ENCODE results near the gene TPD52L2.

TPD52L2 gene

DNA sequence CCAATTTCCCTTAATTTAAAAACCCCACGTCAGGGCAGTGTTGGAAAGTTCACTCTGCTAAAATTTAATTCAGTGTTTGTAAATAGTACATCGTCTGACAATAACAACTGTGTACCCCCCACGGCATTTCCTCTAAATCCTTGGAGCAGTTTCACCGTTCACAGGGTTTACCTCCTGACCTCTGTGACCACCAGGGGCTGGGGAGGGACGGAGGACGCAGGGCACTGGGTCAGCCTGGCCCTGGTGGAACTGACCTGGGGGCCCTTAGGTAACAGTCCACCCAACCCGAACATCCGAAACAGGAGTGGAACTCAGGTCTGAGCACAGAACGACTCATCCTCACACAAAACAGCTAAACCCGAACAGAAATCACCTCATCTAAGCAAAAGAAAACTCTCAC, 36.1 kb upstream of the TPD52L2 start:
- DNase-seq (ENCODE audit: low read depth in 1 of 2, low spot score in 1 of 2), result no peak
- peaks cover 29% of the 10 kb centered on the region for H3K27me3 ChIP-seq (ENCODE audit: insufficient read depth, poor library complexity, severe bottlenecking)
- TF ChIP-seq, protein P1, sequence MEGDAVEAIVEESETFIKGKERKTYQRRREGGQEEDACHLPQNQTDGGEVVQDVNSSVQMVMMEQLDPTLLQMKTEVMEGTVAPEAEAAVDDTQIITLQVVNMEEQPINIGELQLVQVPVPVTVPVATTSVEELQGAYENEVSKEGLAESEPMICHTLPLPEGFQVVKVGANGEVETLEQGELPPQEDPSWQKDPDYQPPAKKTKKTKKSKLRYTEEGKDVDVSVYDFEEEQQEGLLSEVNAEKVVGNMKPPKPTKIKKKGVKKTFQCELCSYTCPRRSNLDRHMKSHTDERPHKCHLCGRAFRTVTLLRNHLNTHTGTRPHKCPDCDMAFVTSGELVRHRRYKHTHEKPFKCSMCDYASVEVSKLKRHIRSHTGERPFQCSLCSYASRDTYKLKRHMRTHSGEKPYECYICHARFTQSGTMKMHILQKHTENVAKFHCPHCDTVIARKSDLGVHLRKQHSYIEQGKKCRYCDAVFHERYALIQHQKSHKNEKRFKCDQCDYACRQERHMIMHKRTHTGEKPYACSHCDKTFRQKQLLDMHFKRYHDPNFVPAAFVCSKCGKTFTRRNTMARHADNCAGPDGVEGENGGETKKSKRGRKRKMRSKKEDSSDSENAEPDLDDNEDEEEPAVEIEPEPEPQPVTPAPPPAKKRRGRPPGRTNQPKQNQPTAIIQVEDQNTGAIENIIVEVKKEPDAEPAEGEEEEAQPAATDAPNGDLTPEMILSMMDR (IDR thresholded peaks at IDR 0.05; ENCODE audit: insufficient read depth, low read length), result no peak
- no peak for TF ChIP-seq GABPA (IDR thresholded peaks at IDR 0.05; ENCODE audit: low read depth)
- no peak for TF ChIP-seq POLR2AphosphoS5 (IDR thresholded peaks at IDR 0.05; ENCODE audit: low read depth)
- no peak for TF ChIP-seq SPI1 (IDR thresholded peaks at IDR 0.05; ENCODE audit: borderline replicate concordance, low read depth)
- TF ChIP-seq, protein P2, sequence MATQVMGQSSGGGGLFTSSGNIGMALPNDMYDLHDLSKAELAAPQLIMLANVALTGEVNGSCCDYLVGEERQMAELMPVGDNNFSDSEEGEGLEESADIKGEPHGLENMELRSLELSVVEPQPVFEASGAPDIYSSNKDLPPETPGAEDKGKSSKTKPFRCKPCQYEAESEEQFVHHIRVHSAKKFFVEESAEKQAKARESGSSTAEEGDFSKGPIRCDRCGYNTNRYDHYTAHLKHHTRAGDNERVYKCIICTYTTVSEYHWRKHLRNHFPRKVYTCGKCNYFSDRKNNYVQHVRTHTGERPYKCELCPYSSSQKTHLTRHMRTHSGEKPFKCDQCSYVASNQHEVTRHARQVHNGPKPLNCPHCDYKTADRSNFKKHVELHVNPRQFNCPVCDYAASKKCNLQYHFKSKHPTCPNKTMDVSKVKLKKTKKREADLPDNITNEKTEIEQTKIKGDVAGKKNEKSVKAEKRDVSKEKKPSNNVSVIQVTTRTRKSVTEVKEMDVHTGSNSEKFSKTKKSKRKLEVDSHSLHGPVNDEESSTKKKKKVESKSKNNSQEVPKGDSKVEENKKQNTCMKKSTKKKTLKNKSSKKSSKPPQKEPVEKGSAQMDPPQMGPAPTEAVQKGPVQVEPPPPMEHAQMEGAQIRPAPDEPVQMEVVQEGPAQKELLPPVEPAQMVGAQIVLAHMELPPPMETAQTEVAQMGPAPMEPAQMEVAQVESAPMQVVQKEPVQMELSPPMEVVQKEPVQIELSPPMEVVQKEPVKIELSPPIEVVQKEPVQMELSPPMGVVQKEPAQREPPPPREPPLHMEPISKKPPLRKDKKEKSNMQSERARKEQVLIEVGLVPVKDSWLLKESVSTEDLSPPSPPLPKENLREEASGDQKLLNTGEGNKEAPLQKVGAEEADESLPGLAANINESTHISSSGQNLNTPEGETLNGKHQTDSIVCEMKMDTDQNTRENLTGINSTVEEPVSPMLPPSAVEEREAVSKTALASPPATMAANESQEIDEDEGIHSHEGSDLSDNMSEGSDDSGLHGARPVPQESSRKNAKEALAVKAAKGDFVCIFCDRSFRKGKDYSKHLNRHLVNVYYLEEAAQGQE (IDR thresholded peaks at IDR 0.05; ENCODE audit: insufficient replicate concordance, low read depth), result no peak
- no peak overlapping the region for H3K4me3 ChIP-seq (replicated peaks; ENCODE audit: insufficient read depth, low read length)
- H3K27ac ChIP-seq (replicated peaks), result no peak overlapping the region

DNA sequence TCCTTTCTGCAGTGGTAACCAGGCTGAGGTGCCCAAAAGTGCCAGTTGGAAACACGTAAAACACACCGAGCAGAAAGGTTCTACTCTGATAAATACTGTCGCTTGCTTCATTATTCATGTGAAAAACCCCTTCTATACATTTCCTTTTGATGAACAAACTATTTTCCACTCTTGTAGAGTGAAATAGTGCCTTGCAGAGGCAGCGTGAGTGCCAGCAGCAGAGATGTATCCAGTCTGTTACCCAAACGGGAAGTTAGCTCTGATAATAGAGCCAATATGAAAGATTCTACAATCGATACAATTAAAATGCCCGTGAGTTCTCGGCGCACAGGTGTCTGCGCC, 35.5 kb upstream of the TPD52L2 start:
- TF ChIP-seq, protein P2 (IDR thresholded peaks at IDR 0.05; ENCODE audit: insufficient replicate concordance, low read depth), result no peak
- no peak for TF ChIP-seq SPI1 (IDR thresholded peaks at IDR 0.05; ENCODE audit: borderline replicate concordance, low read depth)
- Histone ChIP-seq H3K4me3 (replicated peaks; ENCODE audit: insufficient read depth, low read length) (no peak overlapping the region), H3K27me3 (ENCODE audit: insufficient read depth, poor library complexity, severe bottlenecking) (peaks cover 29% of the 10 kb centered on the region), H3K27ac (replicated peaks) (no peak overlapping the region)
- DNase-seq (ENCODE audit: low read depth in 1 of 2, low spot score in 1 of 2), result no peak

DNA sequence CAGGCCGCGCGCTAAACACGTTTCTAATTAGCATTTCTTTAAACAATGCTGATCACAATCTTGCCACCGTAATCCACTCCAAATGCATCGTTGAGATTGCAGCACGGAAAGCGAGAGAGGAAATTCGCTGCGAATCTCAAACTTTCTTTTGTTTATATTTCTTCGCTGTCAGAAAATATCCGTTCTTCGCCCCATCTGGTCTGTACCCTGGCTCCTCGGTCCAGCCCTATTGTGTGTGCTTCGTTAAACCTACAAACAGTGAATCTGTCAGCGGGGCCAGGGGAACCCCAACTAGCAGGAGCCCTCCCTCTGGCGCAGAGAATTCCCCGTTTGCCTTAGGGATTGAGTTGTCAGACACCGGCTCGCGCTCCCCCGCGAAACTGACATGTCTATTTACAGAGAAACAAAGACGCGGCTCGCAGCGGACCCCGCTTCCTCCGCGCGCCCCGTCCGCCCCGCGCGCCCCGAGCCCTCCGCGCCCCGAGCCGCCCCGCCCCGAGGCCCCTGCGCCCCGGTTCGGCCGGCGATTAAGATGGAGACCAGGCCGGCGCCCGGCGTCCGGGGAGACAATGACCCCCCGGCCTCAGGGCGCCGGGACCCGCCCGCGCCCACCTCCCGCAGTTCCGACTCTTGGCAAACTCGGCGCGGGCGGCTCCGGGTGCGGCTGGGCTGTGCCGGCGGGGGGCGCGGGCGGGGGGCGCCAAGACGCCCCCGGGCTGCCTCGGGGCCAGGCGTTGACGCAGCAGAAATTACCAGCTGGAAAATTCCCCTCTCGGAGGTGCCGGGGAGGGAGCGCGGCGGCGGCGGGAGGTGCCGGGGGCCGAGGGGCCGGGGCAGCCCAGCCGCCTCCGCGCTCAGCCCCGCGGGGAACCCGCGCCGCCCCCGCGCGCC, 34.9 kb upstream of the TPD52L2 start:
- peaks cover 29% of the 10 kb centered on the region for H3K27me3 ChIP-seq (ENCODE audit: insufficient read depth, poor library complexity, severe bottlenecking)
- no peak for DNase-seq (ENCODE audit: low read depth in 1 of 2, low spot score in 1 of 2)

More for the DNA sequence above, 34.9 kb upstream of the TPD52L2 start:
- peak overlapping the region; percentile 10; the same call in 1 of the 2 replicates for H3K4me3 ChIP-seq (replicated peaks; ENCODE audit: insufficient read depth, low read length)
- no peak for TF ChIP-seq GABPA (IDR thresholded peaks at IDR 0.05; ENCODE audit: low read depth)
- TF ChIP-seq SPI1 (IDR thresholded peaks at IDR 0.05; ENCODE audit: borderline replicate concordance, low read depth), result no peak
- TF ChIP-seq, protein P2 (IDR thresholded peaks at IDR 0.05; ENCODE audit: insufficient replicate concordance, low read depth), result no peak
- TF ChIP-seq, protein P1 (IDR thresholded peaks at IDR 0.05; ENCODE audit: insufficient read depth, low read length), result no peak
- no peak for TF ChIP-seq POLR2AphosphoS5 (IDR thresholded peaks at IDR 0.05; ENCODE audit: low read depth)
- no peak overlapping the region for H3K27ac ChIP-seq (replicated peaks)

Data from HL-60 (cell line).